KOPT-K1 (cell line): ENCODE results near the gene PTPRN2.

Source experiments
- H3K27ac ChIP-seq: fragments of 200-600 bp; sonication (generic); 2 replicates; pipeline ENCODE4 v1.5.1; 2016; ENCODE audit warnings: antibody characterized with exemption, mild to moderate bottlenecking, low read depth, low read length; ENCODE audit not compliant: poor library complexity, severe bottlenecking
- H3K36me3 ChIP-seq: fragments of 200-600 bp; sonication (generic); 2 replicates; pipeline ENCODE4 v1.5.1; 2017; ENCODE audit warnings: antibody characterized with exemption, mild to moderate bottlenecking, low read length, moderate library complexity; ENCODE audit not compliant: insufficient read depth
- H3K9me3 ChIP-seq: fragments of 200-600 bp; sonication (generic); 2 replicates; pipeline ENCODE4 v1.5.1; 2017; ENCODE audit warnings: antibody characterized with exemption, low read length, mild to moderate bottlenecking; ENCODE audit not compliant: insufficient read depth, poor library complexity, severe bottlenecking

PTPRN2 gene

DNA sequence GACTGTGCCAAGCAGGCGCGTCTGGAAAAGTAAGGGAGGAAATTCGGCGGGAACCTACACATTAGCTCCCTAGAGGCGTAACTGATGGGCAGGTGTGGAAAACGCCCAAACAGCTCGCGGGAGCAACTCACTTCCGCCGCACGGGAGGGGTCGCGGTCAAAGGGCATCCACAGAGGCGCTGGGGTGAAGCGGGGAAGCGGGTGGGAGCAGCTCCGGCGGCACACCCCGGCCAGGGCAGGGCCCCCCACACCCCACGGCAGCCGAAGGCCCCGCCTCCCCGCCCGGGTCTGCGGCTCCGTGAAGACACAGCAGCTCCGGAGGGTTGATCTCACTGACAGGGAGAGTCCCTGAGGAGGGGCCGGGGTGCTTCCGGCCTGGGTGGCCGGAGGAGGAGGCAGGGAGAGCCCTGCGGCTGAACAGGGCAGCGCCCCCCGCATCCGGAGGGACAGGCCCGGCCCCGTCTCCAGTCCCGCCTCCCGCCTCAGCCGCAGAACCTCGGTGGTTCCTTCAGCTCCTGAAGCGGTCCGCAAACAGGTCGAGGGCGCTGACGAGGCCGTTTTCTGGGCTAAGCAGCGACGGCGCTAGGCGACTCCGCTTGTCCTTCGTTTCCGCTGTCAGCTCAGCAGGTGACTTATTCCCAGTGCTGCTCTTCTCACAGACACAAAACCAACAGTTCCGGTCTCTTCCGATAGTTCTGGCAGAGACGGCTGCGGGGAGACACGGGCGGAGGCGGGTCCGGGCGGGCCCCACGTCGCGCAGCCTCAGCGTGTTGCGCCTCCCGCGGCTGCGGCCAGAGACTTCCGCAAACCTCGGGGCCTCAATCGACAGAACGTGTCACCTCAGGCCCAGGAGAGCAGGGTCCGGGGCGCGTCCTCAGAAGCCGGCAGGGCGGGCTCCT, 974.7 kb downstream of the PTPRN2 start:
- no peaks in the 10 kb centered on the region for H3K9me3 ChIP-seq

DNA sequence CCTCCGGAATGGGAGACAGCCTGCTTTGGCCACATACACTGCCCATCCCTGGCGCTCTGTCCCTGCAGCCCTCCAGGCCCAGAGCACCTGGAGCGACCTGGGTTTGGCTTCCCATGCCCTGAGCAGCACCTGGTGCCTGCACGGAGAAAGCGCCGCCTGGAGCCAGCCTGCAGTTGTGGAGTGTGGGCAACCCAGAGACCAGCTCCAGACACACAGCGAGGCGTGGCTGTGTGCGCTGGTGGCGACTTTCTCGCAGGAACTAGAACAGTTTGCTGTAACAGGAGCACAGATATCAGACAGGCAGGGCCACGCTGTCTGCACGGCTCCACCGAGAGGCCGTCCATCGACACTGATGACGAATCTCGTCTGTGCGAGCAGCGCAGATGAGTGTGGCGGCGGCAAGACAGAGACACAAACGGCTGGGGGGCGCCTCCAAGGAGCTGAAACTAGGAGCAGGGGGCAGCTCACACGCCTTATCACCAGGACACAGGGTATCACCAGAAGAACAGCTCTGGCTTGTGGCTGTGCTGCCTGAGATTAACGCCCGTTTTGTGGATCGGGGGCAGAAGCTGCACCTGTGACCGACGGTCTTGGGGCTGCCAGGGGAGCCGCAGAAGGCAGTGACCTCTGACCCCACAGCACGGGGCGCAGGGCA, 975.5 kb downstream of the PTPRN2 start:
- Histone ChIP-seq H3K9me3 (no peaks in the 10 kb centered on the region), H3K36me3 (peaks cover 7% of the 10 kb centered on the region; the same call in 1 of the 2 replicates), H3K27ac (peak overlapping the region; percentile 86)

More for the DNA sequence above, 974.7 kb downstream of the PTPRN2 start:
- peak overlapping the region; percentile 86 for H3K27ac ChIP-seq
- peaks cover 9% of the 10 kb centered on the region; the same call in 1 of the 2 replicates for H3K36me3 ChIP-seq

DNA sequence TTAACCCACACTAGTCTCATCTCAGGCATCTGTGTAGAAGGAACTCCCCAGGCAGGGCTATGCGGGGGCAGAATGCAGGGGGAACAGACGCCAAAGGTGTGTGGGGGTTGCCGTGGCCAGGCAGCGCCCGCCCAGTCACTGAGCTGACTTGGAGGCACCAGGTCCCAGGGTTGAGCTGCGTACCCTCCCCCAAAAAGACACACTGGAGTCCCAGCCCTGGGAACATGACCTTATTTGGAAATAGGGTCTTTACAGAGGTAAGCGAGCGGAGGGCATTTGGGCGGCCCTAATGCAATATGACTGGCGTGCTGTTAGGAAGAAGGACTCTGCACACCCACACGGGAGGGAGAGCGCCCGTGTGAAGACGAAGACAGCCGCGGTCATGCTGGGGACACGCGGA, 976.3 kb downstream of the PTPRN2 start:
- no peaks in the 10 kb centered on the region for H3K9me3 ChIP-seq
- H3K27ac ChIP-seq, result no peak overlapping the region
- H3K36me3 ChIP-seq, result peaks cover 7% of the 10 kb centered on the region; the same call in 1 of the 2 replicates

DNA sequence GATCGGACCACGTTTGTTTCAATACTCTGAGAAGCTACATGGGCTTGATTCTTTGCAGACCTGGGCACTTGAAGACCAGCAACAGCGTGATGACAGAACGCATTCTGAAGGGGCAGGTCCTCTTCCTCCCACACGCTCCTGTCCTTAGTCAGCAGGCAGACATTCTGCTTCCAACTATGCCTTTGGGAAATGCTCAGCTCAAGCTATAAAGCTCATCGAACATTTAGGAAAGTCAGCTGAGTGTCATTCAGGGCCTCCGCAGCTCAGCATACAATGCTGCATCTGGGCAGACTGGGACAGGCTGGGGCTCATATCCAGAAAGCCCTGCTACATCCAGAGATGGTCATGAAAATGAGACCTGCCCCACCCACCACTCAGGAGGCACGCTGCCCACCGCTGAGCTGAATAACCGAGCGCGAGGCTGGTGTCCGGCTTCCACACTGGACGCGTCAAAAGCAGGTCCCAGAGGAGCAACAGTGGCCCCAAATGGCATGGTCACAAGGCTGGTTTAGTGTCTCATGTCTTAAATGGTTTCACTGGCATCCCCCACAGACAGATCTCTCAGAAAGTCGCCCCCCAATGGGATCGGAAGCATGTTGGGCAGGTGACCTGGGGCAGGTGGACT, 976.8 kb downstream of the PTPRN2 start:
- Histone ChIP-seq H3K9me3 (no peaks in the 10 kb centered on the region), H3K36me3 (peaks cover 7% of the 10 kb centered on the region; the same call in 1 of the 2 replicates), H3K27ac (no peak overlapping the region)

DNA sequence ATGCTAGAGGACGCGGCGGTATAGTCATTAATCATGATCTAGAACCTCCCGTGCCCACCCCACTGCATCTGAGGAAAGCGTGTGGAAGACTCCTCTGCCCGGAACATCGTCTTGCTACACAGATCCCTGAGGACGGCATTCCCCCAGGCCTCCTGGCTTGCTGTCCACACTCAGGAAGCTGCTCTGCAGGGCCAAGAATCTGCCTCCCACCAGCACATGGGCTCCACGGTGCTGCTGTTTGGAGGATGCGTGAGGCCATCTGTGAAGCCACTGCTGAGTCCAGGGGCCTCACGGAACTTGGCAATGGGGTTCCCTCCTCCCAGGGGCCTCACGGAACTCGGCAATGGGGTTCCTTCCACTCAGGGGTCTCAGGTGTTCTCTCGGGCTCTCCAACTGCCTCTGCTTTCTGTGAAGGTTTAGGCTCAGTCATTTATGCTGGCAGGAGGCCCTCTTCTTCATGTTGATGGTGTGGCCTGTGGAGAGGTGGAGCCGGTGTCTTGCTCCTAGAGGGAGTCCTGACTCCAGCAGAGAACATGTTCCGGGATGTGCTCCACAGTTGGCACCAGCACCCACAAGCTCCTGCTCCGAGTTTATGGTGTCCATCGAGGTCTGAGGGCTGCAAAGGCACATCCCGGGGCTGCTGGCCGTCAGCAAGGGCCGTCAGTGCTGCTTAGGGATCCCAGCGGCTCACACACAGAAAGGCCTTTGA, 977.5 kb downstream of the PTPRN2 start:
- H3K9me3 ChIP-seq, result no peaks in the 10 kb centered on the region
- no peak overlapping the region for H3K27ac ChIP-seq
- H3K36me3 ChIP-seq, result peaks cover 7% of the 10 kb centered on the region; the same call in 1 of the 2 replicates

DNA sequence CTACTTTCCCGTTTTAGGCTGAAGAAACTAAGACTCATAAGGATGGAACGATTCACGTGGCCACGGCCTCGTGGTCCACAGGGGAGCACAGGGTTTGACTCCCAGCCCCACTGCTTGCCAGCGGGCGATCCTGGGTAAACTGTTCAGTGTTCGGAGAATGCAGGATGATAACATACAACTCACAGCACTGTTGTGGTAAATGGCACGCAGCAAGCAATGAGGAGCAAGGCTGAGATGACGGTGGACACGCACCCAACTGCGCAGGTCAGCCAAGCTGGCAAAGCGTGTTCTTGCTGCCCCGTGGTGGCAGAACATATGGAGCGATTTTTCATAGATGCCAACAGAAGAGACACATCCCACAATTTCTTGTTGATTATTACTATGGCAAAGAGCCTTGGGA, 978.1 kb downstream of the PTPRN2 start:
- H3K36me3 ChIP-seq, result peaks cover 7% of the 10 kb centered on the region; the same call in 1 of the 2 replicates
- no peaks in the 10 kb centered on the region for H3K9me3 ChIP-seq
- H3K27ac ChIP-seq, result no peak overlapping the region

DNA sequence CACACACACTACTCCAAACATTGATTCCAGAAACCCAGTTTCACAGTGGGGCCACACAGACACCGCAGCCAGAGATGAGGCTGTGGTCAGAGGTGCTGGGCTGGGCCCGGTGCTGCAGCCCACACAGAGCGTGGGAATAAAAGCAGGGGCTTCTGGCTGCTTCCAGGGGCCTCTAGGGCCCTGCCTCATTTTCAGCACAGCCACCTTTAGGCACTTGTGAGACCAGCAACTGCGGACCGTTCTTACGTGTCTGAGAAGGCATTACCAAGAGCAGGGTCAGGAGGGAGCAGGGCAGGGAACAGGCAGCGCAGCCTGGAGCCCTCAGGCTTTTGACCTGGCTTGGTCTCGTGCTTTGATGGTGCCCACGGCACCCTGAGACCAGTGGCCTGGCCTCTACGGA, 980.4 kb downstream of the PTPRN2 start:
- Histone ChIP-seq H3K27ac (no peak overlapping the region), H3K9me3 (no peaks in the 10 kb centered on the region)

DNA sequence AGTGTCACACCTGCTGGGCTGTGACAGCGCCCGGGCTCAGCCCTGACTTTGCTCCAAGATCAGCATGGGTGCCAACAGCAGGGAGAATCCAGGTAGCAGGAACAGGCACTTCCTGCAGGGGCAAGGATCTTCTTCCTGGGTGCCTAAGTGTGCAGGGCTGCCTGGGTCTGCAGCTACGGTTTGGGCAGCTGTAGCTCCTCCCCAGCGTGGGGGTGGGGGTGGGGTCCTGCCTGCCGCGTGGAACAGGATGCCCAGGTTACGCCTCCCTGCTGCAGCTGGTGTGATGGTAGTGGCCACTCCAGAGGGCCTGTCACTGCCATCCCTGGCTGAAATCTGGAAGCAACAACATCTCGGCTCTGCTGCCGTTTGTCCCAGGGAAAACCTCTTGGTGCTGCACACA, 981.5 kb downstream of the PTPRN2 start:
- H3K27ac ChIP-seq, result no peak overlapping the region
- H3K36me3 ChIP-seq, result peaks cover 21% of the 10 kb centered on the region
- no peaks in the 10 kb centered on the region for H3K9me3 ChIP-seq

More for the DNA sequence above, 980.4 kb downstream of the PTPRN2 start:
- H3K36me3 ChIP-seq, result peaks cover 12% of the 10 kb centered on the region; the same call in 1 of the 2 replicates

DNA sequence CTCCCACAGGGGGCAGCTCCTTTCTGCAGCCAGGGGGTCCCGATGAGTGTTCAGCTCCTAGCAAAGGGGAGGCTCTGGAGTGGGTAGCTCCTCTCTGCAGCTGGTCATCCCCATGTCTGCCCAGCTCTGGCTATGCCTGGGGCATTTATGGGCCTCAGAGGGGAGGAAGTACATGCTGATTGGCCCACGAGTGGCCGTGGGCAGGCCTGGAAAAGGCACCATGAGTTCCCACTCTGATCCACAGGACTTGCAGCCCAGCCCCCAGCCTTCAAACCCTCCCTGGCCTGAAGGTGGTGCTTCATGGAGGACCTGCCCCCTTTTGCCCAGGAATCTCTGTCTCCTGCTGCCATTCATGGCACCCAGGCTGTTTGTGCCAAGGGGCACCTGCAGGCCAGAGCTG, 982.0 kb downstream of the PTPRN2 start:
- H3K27ac ChIP-seq, result no peak overlapping the region
- H3K9me3 ChIP-seq, result no peaks in the 10 kb centered on the region
- peaks cover 24% of the 10 kb centered on the region for H3K36me3 ChIP-seq

DNA sequence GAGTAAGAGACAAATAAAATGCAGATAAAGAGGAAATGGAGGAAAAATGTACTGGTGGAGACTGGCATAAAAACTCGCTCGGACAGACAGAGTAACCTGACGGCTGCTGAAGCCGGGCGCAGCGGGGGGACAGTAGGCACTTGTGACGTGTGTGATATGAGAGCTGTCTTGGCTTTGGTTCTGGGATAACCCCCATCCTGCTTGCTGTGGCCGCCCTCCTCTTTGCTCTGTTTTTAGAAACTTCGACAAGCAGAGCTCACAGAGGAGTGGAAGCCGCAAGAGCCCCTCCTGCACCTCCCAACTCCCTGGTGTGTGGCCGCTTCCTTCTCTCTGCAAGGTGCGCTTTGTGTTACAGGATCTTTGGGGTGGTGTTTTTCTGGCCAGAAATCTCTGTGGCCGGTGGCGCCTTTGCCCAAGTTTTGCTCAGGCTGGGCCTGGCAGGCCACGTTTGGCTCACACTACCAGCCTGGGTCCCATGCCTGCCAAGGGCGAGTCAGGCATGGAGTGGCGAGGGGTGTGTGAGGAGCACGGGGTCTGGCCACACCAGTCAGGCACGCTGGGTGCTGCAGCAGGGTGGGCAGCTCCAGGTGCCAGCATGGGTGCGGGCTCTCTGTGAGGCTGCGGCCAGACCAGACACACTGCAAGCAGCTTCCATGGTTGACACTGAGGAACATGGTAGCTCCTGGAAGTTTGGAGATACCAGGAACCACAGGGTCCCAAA, 982.8 kb downstream of the PTPRN2 start:
- no peak overlapping the region for H3K27ac ChIP-seq

DNA sequence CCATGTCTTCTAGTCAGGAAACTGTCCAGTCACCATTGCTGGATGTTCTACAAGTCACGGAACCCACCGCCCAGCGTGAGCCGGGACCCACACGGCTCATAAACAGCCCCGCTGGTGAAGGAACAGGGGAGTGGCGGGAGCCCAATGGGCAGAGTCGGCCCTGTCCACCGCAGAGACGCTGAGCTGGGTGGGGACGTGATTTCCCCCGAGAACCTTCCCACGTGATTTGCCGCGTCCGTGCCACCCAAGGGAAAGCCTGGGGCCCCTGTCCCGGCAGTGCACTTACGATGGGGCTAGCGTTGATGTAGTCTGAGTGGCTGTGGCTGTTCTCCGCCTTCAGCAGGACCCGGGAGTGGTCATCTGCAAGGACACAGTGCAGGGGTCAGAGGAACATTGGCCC, 983.9 kb downstream of the PTPRN2 start:
- H3K36me3 ChIP-seq, result peaks cover 18% of the 10 kb centered on the region
- H3K27ac ChIP-seq, result no peak overlapping the region
- H3K9me3 ChIP-seq, result no peaks in the 10 kb centered on the region

More for the DNA sequence above, 982.8 kb downstream of the PTPRN2 start:
- Histone ChIP-seq H3K36me3 (peaks cover 17% of the 10 kb centered on the region), H3K9me3 (no peaks in the 10 kb centered on the region)

DNA sequence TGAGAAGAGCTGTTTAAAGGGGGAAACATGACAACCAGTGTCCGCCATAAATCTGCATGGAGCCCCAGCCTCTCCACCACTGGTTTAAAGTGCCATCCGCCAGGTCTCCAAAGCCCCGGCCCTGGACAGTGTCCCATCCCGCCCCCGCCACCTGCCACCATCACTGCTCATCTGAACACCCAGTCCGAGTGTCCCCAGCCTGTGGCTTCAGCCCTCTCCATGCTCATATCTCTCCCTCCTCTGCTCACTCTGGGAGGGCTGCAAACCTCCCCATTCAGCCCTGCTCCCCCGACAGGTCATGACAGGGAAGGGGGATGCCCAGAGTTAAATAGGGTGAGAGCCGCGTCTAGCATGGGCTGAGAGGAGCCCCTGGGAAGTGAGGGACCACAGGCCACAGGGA, 984.6 kb downstream of the PTPRN2 start:
- Histone ChIP-seq H3K36me3 (peaks cover 22% of the 10 kb centered on the region), H3K9me3 (no peaks in the 10 kb centered on the region), H3K27ac (no peak overlapping the region)

DNA sequence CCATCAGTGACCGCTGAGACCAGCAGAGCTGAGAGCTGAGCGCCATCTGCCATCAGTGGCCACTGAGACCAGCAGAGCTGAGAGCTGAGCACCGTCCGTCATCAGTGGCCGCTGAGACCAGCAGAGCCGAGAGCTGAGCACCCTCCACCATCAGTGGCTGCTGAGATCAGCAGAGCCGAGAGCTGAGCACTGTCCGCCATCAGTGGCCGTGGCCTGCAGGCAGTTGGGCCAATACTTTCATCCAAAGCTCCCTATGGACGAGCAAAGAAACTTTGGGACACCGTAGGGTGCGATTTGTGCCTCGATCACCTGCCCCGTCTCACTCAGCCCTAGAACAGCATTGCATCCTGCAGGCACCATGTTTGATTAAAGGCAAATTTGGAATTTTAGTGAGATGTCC, 985.0 kb downstream of the PTPRN2 start:
- Histone ChIP-seq H3K9me3 (no peaks in the 10 kb centered on the region), H3K27ac (no peak overlapping the region), H3K36me3 (peaks cover 27% of the 10 kb centered on the region)

DNA sequence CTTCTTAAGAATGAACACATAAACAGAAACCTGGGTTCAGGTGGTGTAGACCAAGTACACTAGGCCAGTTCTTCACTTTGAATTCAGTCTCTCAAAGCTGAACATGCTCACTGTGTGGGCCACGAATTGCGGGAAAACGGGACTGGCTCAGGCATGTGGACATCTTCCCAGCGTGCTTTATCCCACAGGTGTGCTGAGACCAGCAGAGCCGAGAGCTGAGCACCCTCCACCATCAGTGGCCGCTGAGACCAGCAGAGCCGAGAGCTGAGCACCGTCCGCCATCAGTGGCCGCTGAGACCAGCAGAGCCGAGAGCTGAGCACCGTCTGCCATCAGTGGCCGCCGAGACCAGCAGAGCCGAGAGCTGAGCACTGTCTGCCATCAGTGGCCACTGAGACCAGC, 985.5 kb downstream of the PTPRN2 start:
- Histone ChIP-seq H3K27ac (no peak overlapping the region), H3K9me3 (no peaks in the 10 kb centered on the region), H3K36me3 (peaks cover 28% of the 10 kb centered on the region)
